Activated B cell treated with CpG ODN at 0.5 μM for 24 hours (primary cell): ENCODE results near the gene NDE1. TPM values are rescaled to one million over a fixed set of nuclear protein-coding genes. Genes with fewer than 3 reads are reported as not detected.

Source experiments
- ATAC-seq: fragments of 200-7000 bp; cut with Tn5 transposase; one replicate; pipeline ENCODE4 v1.10.0; 2021; ENCODE audit warnings: low read depth, mild to moderate bottlenecking, moderate library complexity
- CTCF ChIA-PET: fragments of 350-600 bp; sonication (Branson Sonifier 250); formaldehyde crosslinking; loops from one replicate; lab custom pipeline; 2021; ENCODE audit warnings: antibody characterized with exemption; lab: Charles Lee
- POLR2A ChIA-PET: fragments of 350-600 bp; sonication (Branson Sonifier 250); formaldehyde crosslinking; loops from one replicate; lab custom pipeline; 2021; ENCODE audit warnings: antibody characterized with exemption; lab: Charles Lee
- DNase-seq: peaks from one replicate; pipeline ENCODE4 v3.0.0; 2022
- H3K27ac Mint-ChIP-seq: one replicate; pipeline ENCODE4 v1.8.0; 2020; ENCODE audit warnings: mixed read lengths
- H3K27me3 Mint-ChIP-seq: one replicate; pipeline ENCODE4 v1.8.0; 2021; ENCODE audit warnings: mixed read lengths
- H3K36me3 Mint-ChIP-seq: one replicate; pipeline ENCODE4 v1.8.0; 2021; ENCODE audit warnings: low read depth, mixed read lengths
- H3K4me1 Mint-ChIP-seq: one replicate; pipeline ENCODE4 v1.8.0; 2021; ENCODE audit warnings: mixed read lengths
- H3K4me3 Mint-ChIP-seq: one replicate; pipeline ENCODE4 v1.8.0; 2020; ENCODE audit warnings: mild to moderate bottlenecking, mixed read lengths
- H3K9me3 Mint-ChIP-seq: one replicate; pipeline ENCODE4 v1.8.0; 2020; ENCODE audit warnings: mixed read lengths
- CTCF ChIP-seq: fragments of 200-600 bp; IDR thresholded peaks from one replicate; pipeline ENCODE4 v1.8.0; 2022; ENCODE audit warnings: antibody characterized with exemption, mild to moderate bottlenecking
- intact Hi-C: fragments of 100-400 bp; cut with micrococcal nuclease; formaldehyde crosslinking; loops from one replicate; pipeline ENCODE4 v1.15.1; 2024
- total RNA-seq: library from RNA; stranded (reverse); gene quantifications from 2 replicates; pipeline ENCODE4 v1.2.3, GENCODE V29; 2022

Gene NDE1
- total RNA-seq, 1 donor from 2014 or later, result 163 TPM

DNA sequence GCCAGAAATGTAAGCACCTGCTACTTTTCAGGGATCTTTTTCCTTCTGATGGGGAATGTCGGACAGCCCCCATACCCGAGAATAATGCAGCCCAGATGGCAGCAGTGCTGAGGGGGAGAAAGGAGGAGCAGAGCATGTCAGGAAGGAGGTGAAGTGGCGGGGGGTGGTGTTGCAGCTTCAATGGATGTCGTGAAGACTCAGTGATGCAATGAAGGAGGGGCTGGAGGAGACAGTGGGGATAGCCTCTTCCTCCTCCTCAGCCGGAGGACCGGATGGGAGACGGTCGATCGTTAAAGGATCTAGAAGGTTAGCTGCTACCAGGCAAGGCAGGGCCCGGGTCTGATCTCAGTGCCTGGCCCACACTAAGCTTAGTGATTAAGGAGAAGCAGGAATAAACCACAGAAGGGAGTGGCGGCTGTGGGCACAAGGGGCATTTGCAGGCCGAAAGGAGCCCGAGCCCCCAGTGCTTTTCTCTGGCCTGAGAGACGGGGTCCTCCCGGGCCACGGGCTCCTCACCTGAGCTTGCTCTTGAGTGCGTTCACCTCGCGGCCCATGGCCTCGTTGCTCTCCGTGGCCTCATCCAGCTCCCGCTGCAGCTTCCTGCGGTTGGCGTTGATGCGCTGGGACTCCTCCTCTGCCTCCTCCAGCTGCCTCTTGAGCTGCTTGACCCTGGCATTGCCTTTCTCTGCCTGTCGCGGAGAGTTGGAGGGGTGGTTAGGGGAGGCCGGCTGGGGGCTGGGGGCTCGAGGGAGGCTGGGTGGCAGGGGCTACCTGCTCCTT, 64.5 kb downstream of the NDE1 start:
- H3K27ac Mint-ChIP-seq, result peak overlapping the region; percentile 46
- CTCF ChIA-PET, result no interaction called here
- no peak overlapping the region for H3K4me3 Mint-ChIP-seq
- DNase-seq, result no peak
- POLR2A ChIA-PET, result no interaction called here
- no peak for ATAC-seq
- intact Hi-C loops, result no loop called here
- no peaks in the 10 kb centered on the region for H3K9me3 Mint-ChIP-seq
- peaks cover 3% of the 10 kb centered on the region for H3K4me1 Mint-ChIP-seq
- no peaks in the 10 kb centered on the region for H3K27me3 Mint-ChIP-seq
- no peak for TF ChIP-seq CTCF
- peaks cover 72% of the 10 kb centered on the region for H3K36me3 Mint-ChIP-seq

DNA sequence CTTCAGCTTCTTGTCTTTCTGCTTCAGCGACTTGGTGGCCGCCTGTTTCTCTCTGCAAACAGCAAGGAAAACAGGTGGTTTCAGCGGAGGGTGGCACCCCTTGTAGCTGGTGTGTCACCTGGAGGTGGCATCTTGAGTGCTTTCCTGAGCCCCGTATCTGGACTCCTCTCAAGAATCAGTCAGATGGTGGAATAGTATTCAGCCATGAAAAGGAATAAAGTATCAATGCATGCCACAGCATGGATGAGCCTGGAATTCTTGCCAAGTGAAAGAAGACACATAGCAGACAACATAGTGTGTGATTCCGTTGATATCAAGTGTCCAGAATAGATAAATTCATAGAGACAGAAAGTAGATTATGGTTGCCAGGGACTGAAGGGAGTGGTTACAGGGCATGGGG, 65.2 kb downstream of the NDE1 start:
- Mint-ChIP-seq H3K9me3 (no peaks in the 10 kb centered on the region), H3K27ac (no peak overlapping the region), H3K4me3 (no peak overlapping the region), H3K36me3 (peaks cover 73% of the 10 kb centered on the region), H3K4me1 (peaks cover 3% of the 10 kb centered on the region), H3K27me3 (no peaks in the 10 kb centered on the region)
- ChIA-PET POLR2A (no interaction called here), CTCF (no interaction called here)
- intact Hi-C loops, result no loop called here
- ATAC-seq (no peak), DNase-seq (no peak)
- no peak for TF ChIP-seq CTCF

GRCh38 chr16:15716694-15717447, 66.8 kb downstream of the NDE1 start:
- TF ChIP-seq CTCF, result no peak
- Mint-ChIP-seq H3K27me3 (no peaks in the 10 kb centered on the region), H3K4me3 (no peak overlapping the region), H3K9me3 (no peaks in the 10 kb centered on the region), H3K36me3 (peaks cover 82% of the 10 kb centered on the region), H3K27ac (no peak overlapping the region), H3K4me1 (peaks cover 3% of the 10 kb centered on the region)
- POLR2A ChIA-PET, result no interaction called here
- ATAC-seq (no peak), DNase-seq (no peak)
- CTCF ChIA-PET, result interaction anchor here (0.8 kb wide), 1 partner anchor 12 kb away, joined by 3 read pairs; no protein-coding TSS in a partner anchor
- intact Hi-C loops, result no loop called here

DNA sequence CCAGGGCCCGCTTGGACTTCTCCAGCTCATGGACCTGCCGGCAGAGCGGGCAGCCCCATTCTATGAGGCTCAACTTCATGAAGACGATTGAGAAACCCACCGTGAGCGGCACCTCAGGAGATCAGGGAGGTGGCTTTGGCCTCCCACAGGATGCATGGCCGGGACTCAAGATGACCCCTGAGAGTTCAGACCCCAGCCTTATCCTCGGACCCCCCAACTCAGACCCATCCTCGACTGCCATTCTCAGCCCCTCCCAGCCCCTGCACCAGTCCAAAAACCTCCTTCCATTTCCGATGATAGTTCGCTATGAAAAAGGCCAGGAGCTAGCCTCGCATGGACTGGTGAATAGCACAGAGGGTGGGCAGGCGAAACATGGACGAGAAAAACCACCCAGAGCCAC, 71.0 kb downstream of the NDE1 start:
- ATAC-seq, result no peak
- no peak for TF ChIP-seq CTCF
- CTCF ChIA-PET, result no interaction called here
- H3K36me3 Mint-ChIP-seq, result peaks cover 80% of the 10 kb centered on the region
- peaks cover 1% of the 10 kb centered on the region for H3K9me3 Mint-ChIP-seq
- DNase-seq, result no peak
- no peak overlapping the region for H3K4me3 Mint-ChIP-seq
- no peaks in the 10 kb centered on the region for H3K4me1 Mint-ChIP-seq
- POLR2A ChIA-PET, result no interaction called here
- intact Hi-C loops, result no loop called here
- no peak overlapping the region for H3K27ac Mint-ChIP-seq
- no peaks in the 10 kb centered on the region for H3K27me3 Mint-ChIP-seq

GRCh38 chr16:15723808-15724207, 73.8 kb downstream of the NDE1 start:
- H3K27ac Mint-ChIP-seq, result no peak overlapping the region
- H3K27me3 Mint-ChIP-seq, result no peaks in the 10 kb centered on the region
- intact Hi-C loops, result no loop called here
- POLR2A ChIA-PET, result no interaction called here
- H3K4me1 Mint-ChIP-seq, result no peaks in the 10 kb centered on the region
- DNase-seq (no peak), ATAC-seq (no peak)
- TF ChIP-seq CTCF, result no peak
- H3K4me3 Mint-ChIP-seq, result no peak overlapping the region
- CTCF ChIA-PET, result no interaction called here
- H3K9me3 Mint-ChIP-seq, result peaks cover 1% of the 10 kb centered on the region
- peaks cover 78% of the 10 kb centered on the region for H3K36me3 Mint-ChIP-seq
